H54 (cell line): ENCODE measurements around the gene LYL1.

Experiments
- DNase-seq: peaks from one replicate; pipeline ENCODE4 v3.0.0; 2011; ENCODE audit warnings: low spot score, mixed read lengths; ENCODE audit not compliant: insufficient read length
- FAIRE-seq: peaks from 3 replicates; lab custom pipeline; 2011; peaks lifted over from hg19 to GRCh38; lab: Jason Lieb, UNC
- POLR2A ChIP-seq: IDR thresholded peaks from 2 replicates; pipeline ENCODE4 v1.6.1; 2011; ENCODE audit warnings: low read depth, mild to moderate bottlenecking, low read length

Gene LYL1

GRCh38 chr19:13060964-13061927 is 41.4 kb downstream of the LYL1 start:
- FAIRE-seq (no peak), DNase-seq (peak; percentile 78)
- no peak for TF ChIP-seq POLR2A

- DNase-seq (peak; percentile 94), FAIRE-seq (no peak)
- no peak for TF ChIP-seq POLR2A
These were observed 42.3 kb downstream of the LYL1 start for GRCh38 chr19:13060233-13060963.

GRCh38 chr19:13058951-13059660 is 43.6 kb downstream of the LYL1 start:
- no peak for TF ChIP-seq POLR2A
- FAIRE-seq (no peak), DNase-seq (no peak)

GRCh38 chr19:13057744-13058143 is 44.9 kb downstream of the LYL1 start:
- FAIRE-seq, result no peak
- TF ChIP-seq POLR2A, result no peak
- no peak for DNase-seq

GRCh38 chr19:13057147-13057572 is 45.5 kb downstream of the LYL1 start:
- FAIRE-seq (no peak), DNase-seq (no peak)
- no peak for TF ChIP-seq POLR2A

GRCh38 chr19:13056052-13056660 is 46.5 kb downstream of the LYL1 start:
- DNase-seq, result peak; percentile 88
- peak; percentile 31; the same call in 1 of the 2 replicates for TF ChIP-seq POLR2A
- no peak for FAIRE-seq

GRCh38 chr19:13055213-13056051 is 47.2 kb downstream of the LYL1 start:
- FAIRE-seq (no peak), DNase-seq (peak; percentile 60)
- TF ChIP-seq POLR2A, result no peak; the same call in none of the 2 replicates

- no peak for DNase-seq
- FAIRE-seq, result no peak
- TF ChIP-seq POLR2A, result no peak
These were observed 47.9 kb downstream of the LYL1 start for GRCh38 chr19:13054626-13055212.

- TF ChIP-seq POLR2A, result no peak
- DNase-seq (peak; percentile 89), FAIRE-seq (peak; percentile 90)
These were observed 48.7 kb downstream of the LYL1 start for GRCh38 chr19:13053761-13054625.

- no peak for DNase-seq
- no peak for FAIRE-seq
- TF ChIP-seq POLR2A, result no peak
These were observed 49.4 kb downstream of the LYL1 start for GRCh38 chr19:13053238-13053637.

GRCh38 chr19:13052447-13053175 is 50.0 kb downstream of the LYL1 start:
- TF ChIP-seq POLR2A, result no peak
- FAIRE-seq, result no peak
- no peak for DNase-seq
